Measurements from ENCODE around the gene ARRDC1.
"Not testable (repeated sequence)": the region's sequence is repeated elsewhere in the genome, so short reads cannot be mapped to it uniquely, and the experiment has no call there.

ARRDC1 gene

DNA sequence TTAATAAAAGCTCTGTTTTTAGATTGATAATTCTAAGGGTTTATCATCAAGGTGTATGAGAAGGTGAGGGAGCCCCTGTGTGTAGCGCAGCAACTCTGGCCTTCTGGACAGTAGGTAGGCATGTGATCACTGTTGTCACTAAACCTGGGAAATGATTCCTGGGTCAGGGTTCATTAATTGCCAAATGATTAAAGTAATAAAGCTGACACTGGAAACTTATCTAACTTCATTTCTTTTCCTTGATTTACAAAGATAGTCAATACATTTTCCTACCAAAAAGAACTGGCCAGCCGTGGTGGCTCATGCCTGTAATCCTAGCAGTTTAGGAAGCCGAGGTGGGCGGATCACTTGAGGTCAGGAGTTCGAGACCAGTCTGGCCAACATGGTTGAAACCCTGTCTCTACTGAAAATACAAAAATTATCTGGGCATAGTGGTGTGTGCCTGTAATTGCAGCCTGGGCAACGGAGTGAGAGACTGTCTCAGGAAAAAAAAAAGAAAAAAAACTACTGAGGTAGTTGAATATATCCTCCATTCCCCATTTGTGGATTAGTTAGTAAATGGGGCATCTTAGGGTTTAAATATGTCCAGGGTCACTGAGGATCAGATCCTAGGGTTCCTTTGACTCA lies 15.8 kb downstream of the ARRDC1 start:
- no peaks in the 10 kb centered on the region for H3K36me3 ChIP-seq (ENCODE audit: control insufficient read depth, insufficient read depth, low read length)
- H3K9me3 ChIP-seq (ENCODE audit: control insufficient read depth, low read length) = no peaks in the 10 kb centered on the region
- 81 to 82% methylated on average over 6 of the region's 6 CpGs for WGBS, 2 experiments
- H3K27ac ChIP-seq (ENCODE audit: insufficient read depth, low read depth, low read length, poor library complexity, severe bottlenecking) = no peak overlapping the region
- no peaks in the 10 kb centered on the region for H3K27me3 ChIP-seq (ENCODE audit: control insufficient read depth, insufficient read depth, low read length, poor library complexity, severe bottlenecking)
- H3K4me3 ChIP-seq (ENCODE audit: insufficient read depth, low read depth, low read length) = no peak overlapping the region
- H3K4me1 ChIP-seq (ENCODE audit: control insufficient read depth, insufficient read depth, low read length) = peaks cover 12% of the 10 kb centered on the region

DNA sequence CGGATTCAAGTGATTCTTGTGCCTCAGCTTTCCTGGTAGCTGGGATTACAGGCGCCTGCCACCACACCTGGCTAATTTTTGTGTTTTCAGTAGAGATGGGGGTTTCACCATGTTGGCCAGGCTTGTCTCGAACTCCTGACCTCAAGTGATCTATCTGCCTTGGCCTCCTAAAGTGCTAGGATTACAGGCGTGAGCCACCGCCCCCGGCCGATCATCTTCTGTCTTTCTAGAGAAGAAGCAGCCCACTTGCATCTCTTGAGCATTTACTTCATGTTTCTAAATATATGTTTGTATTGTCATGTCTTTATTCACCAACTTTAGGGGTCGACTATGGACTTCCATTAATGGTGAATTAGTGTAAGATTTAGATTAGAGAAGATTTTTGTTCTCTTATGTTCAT lies 16.7 kb downstream of the ARRDC1 start:
- H3K4me1 ChIP-seq (ENCODE audit: control insufficient read depth, insufficient read depth, low read length) = peaks cover 12% of the 10 kb centered on the region
- H3K9me3 ChIP-seq (ENCODE audit: control insufficient read depth, low read length); H3K27me3 ChIP-seq (ENCODE audit: control insufficient read depth, insufficient read depth, low read length, poor library complexity, severe bottlenecking); H3K36me3 ChIP-seq (ENCODE audit: control insufficient read depth, insufficient read depth, low read length); H3K4me3 ChIP-seq (ENCODE audit: insufficient read depth, low read depth, low read length); H3K27ac ChIP-seq (ENCODE audit: insufficient read depth, low read depth, low read length, poor library complexity, severe bottlenecking): not testable (repeated sequence)
- WGBS, 2 experiments = 93 to 96% methylated on average over 8 of the region's 8 CpGs

DNA sequence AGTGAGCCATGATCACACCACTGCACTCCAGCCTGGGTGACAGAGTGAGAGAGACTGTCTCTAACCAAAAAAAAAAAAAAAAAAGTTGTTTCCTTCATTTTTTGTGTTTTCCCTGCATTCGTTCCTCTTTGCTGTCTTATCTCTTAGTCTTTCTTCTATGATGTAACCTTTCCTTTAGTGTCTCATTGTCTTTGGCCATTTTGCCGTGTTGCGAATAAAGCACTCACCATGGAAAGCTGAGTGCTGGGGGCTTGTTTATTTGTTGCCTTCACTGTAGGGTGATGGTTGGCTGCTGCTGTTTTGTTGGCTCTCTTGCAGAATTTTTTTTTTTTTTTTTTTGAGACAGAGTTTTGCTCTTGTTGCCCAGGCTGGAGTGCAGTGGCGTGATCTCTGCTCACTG lies 21.0 kb downstream of the ARRDC1 start:
- no peaks in the 10 kb centered on the region for H3K27me3 ChIP-seq (ENCODE audit: control insufficient read depth, insufficient read depth, low read length, poor library complexity, severe bottlenecking)
- no peak overlapping the region for H3K27ac ChIP-seq (ENCODE audit: insufficient read depth, low read depth, low read length, poor library complexity, severe bottlenecking)
- H3K36me3 ChIP-seq (ENCODE audit: control insufficient read depth, insufficient read depth, low read length) = no peaks in the 10 kb centered on the region
- H3K9me3 ChIP-seq (ENCODE audit: control insufficient read depth, low read length) = no peaks in the 10 kb centered on the region
- H3K4me3 ChIP-seq (ENCODE audit: insufficient read depth, low read depth, low read length) = no peak overlapping the region
- WGBS, 2 experiments = 92% methylated on average over 4 of the region's 4 CpGs
- H3K4me1 ChIP-seq (ENCODE audit: control insufficient read depth, insufficient read depth, low read length) = no peaks in the 10 kb centered on the region

DNA sequence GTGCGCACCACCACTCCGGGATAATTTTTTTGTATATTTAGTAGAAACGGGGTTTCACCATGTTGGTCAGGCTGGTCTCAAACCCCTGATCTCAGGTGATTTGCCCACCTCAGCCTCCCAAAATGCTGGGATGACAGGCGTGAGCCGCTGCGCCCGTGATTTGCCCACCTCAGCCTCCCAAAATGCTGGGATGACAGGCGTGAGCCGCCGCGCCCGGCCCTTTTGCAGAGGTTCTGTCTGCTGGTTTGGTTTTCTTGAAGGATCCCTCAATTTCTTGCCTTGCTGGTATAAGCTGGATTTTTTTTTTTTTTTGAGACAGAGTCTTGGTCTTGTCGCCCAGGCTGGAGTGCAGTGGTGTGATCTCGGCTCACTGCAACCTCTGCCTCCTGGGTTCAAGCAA lies 21.9 kb downstream of the ARRDC1 start:
- H3K4me3 ChIP-seq (ENCODE audit: insufficient read depth, low read depth, low read length); H3K27ac ChIP-seq (ENCODE audit: insufficient read depth, low read depth, low read length, poor library complexity, severe bottlenecking); H3K36me3 ChIP-seq (ENCODE audit: control insufficient read depth, insufficient read depth, low read length); H3K4me1 ChIP-seq (ENCODE audit: control insufficient read depth, insufficient read depth, low read length); H3K27me3 ChIP-seq (ENCODE audit: control insufficient read depth, insufficient read depth, low read length, poor library complexity, severe bottlenecking); H3K9me3 ChIP-seq (ENCODE audit: control insufficient read depth, low read length): not testable (repeated sequence)
- 96% methylated on average over 12 to 14 of the region's 14 CpGs for WGBS, 2 experiments

DNA sequence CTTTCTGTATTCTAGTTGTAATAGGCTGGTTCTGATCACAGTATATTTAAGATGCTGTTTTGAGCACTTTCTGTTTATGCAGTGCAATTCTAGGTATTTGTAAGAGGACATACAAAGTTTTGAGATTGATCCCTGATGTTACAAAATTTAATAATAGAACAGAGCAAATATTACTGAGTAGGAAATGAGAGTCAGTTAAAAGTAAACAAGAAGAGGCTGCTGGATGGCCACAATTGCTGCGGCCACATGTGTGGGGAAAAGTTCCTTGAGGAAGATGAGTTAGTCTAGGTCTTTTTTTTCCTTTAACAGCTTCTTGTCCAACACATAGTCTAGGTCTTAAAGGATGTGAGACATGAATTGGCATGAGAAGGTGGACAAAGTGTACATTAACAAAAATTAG lies 24.6 kb downstream of the ARRDC1 start:
- Histone ChIP-seq H3K27me3 (ENCODE audit: control insufficient read depth, insufficient read depth, low read length, poor library complexity, severe bottlenecking) (no peaks in the 10 kb centered on the region), H3K9me3 (ENCODE audit: control insufficient read depth, low read length) (no peaks in the 10 kb centered on the region), H3K36me3 (ENCODE audit: control insufficient read depth, insufficient read depth, low read length) (no peaks in the 10 kb centered on the region), H3K4me1 (ENCODE audit: control insufficient read depth, insufficient read depth, low read length) (no peaks in the 10 kb centered on the region), H3K27ac (ENCODE audit: insufficient read depth, low read depth, low read length, poor library complexity, severe bottlenecking) (no peak overlapping the region), H3K4me3 (ENCODE audit: insufficient read depth, low read depth, low read length) (no peak overlapping the region)
- WGBS, 2 experiments = 89% methylated on average over 1 of the region's 1 CpG

DNA sequence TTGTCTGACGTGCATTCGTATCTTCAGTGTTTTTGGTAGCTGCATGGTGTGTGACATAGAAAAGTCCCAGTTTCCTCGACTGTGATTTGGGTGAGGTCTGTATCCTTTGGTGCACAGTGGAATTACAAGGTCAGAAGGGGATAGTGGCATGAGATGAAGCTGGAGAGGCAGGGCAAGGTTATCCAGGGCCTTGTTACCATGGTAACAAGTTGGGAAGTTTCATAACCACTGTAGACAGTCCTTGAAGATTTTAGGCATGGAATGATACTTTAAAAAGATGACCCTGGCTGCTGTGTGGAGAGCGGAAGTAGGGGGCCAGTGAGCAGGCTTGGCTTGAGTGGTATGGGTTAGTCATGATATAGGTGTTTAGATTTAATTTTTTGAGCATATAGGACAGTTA lies 25.2 kb downstream of the ARRDC1 start:
- H3K9me3 ChIP-seq (ENCODE audit: control insufficient read depth, low read length) = no peaks in the 10 kb centered on the region
- no peaks in the 10 kb centered on the region for H3K36me3 ChIP-seq (ENCODE audit: control insufficient read depth, insufficient read depth, low read length)
- 87% methylated on average over 4 of the region's 4 CpGs for WGBS, 2 experiments
- no peaks in the 10 kb centered on the region for H3K4me1 ChIP-seq (ENCODE audit: control insufficient read depth, insufficient read depth, low read length)
- H3K27ac ChIP-seq (ENCODE audit: insufficient read depth, low read depth, low read length, poor library complexity, severe bottlenecking) = no peak overlapping the region
- H3K4me3 ChIP-seq (ENCODE audit: insufficient read depth, low read depth, low read length) = no peak overlapping the region
- H3K27me3 ChIP-seq (ENCODE audit: control insufficient read depth, insufficient read depth, low read length, poor library complexity, severe bottlenecking) = no peaks in the 10 kb centered on the region

DNA sequence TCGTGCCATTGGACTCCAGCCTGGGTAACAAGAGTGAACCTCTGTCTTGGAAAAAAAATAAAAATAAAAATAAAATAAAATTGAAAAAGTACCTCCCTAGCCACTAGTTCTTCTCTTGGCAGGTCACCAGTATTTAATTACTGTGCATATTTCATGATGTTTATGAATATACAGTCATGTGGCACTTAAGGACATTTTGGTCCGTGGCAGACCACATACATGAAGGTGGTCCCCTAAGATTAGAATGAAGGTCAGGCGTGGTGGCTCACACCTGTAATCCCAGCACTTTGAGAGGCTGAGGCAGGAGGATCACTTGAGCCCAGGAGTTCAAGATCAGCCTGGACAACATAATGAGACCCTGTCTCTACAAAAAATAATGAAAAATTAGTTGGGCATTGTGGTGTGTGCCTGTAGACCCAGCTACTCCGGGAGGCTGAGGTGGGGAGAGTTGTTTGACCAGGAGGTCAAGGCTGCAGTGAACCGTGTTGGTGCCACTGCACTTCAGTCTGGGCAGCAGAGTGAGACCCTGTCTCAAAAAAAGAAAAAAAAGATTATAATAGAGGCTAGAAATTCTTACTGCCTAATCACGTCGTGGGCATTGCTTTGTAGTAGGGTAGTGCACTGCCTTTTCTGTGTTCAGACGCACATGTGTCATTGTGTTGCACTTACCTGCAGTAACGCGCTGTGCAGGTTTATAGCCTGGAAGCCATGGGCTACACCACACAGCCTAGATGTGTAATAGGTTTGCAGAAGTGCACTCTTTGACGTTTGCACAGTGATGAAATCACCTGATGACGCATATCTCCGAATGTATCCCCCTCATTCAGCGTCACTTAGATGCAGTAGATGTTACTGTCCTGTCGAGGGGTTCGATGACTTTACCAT lies 26.1 kb downstream of the ARRDC1 start:
- Histone ChIP-seq H3K27ac (ENCODE audit: insufficient read depth, low read depth, low read length, poor library complexity, severe bottlenecking) (no peak overlapping the region), H3K9me3 (ENCODE audit: control insufficient read depth, low read length) (no peaks in the 10 kb centered on the region), H3K4me3 (ENCODE audit: insufficient read depth, low read depth, low read length) (no peak overlapping the region), H3K27me3 (ENCODE audit: control insufficient read depth, insufficient read depth, low read length, poor library complexity, severe bottlenecking) (no peaks in the 10 kb centered on the region), H3K4me1 (ENCODE audit: control insufficient read depth, insufficient read depth, low read length) (no peaks in the 10 kb centered on the region), H3K36me3 (ENCODE audit: control insufficient read depth, insufficient read depth, low read length) (no peaks in the 10 kb centered on the region)
- 94 to 95% methylated on average over 16 of the region's 16 CpGs for WGBS, 2 experiments

DNA sequence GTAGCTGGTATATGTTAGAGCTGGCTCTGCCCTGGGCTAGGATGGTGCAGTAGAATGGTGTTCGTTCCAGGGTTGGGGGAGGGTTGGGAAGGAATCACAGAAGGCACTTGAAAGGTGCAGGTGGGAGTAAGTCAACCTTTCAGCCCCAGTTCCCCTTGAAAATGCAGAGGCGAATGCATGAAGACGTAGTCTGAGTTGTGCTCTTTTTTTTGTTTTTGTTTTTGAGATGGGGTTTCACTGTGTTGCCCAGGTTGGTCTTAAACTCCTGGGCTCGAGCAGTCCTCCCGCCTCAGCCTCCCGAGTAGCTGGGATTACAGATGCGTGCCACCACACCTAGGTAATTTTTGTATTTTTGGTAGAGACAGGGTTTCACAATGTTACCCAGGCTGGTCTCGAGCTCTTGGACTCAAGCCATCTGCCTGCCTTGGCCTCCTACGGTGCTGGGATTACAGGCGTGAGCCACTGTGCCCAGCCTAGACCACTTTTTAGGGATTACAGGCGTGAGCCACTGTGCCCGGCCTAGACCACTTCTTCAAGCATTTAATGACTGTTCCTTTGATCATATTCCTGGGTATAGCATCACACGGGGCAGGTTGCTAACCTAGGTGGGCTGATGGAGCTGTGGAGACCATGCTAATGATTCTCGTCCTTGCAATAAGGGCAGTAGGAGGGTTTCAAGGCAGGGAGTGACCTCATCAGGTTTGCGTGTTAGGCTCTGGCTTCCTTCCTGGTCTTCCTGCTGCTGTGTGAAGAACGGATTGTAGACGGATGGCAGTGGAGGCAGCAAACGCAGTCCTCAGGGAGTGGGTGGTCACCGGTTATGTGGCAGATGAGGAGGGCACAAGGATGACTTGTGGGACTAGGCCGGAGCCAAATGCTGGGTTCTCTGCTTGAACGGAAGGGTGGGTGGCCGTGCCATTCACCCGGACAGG lies 27.0 kb downstream of the ARRDC1 start:
- WGBS, 2 experiments = 92 to 93% methylated on average over 23 of the region's 23 CpGs

DNA sequence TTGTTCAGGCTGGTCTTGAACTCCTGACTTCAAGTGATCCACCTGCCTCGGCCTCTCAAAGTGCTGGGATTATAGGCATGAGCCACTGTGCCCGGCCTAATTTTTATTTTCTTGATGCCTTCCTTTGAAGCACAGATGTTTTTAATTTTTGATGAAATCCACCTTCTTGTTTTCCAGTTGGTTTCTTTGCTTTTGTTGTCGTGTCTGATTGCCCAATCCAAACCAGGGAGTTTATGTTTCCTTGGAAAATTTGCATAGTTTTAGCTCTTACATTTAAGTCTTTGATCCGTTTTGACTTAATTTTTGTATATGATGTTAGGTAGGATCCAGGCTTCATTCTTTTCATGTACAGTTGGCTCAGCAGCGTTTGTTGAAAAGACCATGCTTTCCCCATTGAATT lies 28.5 kb downstream of the ARRDC1 start:
- H3K4me3 ChIP-seq (ENCODE audit: insufficient read depth, low read depth, low read length) = no peak overlapping the region
- no peaks in the 10 kb centered on the region for H3K4me1 ChIP-seq (ENCODE audit: control insufficient read depth, insufficient read depth, low read length)
- 92 to 93% methylated on average over 5 of the region's 5 CpGs for WGBS, 2 experiments
- no peaks in the 10 kb centered on the region for H3K27me3 ChIP-seq (ENCODE audit: control insufficient read depth, insufficient read depth, low read length, poor library complexity, severe bottlenecking)
- no peak overlapping the region for H3K27ac ChIP-seq (ENCODE audit: insufficient read depth, low read depth, low read length, poor library complexity, severe bottlenecking)
- no peaks in the 10 kb centered on the region for H3K36me3 ChIP-seq (ENCODE audit: control insufficient read depth, insufficient read depth, low read length)
- no peaks in the 10 kb centered on the region for H3K9me3 ChIP-seq (ENCODE audit: control insufficient read depth, low read length)

More for the DNA sequence above, 27.0 kb downstream of the ARRDC1 start:
- Histone ChIP-seq H3K4me3 (ENCODE audit: insufficient read depth, low read depth, low read length) (no peak overlapping the region), H3K4me1 (ENCODE audit: control insufficient read depth, insufficient read depth, low read length) (no peaks in the 10 kb centered on the region), H3K36me3 (ENCODE audit: control insufficient read depth, insufficient read depth, low read length) (no peaks in the 10 kb centered on the region), H3K9me3 (ENCODE audit: control insufficient read depth, low read length) (no peaks in the 10 kb centered on the region), H3K27ac (ENCODE audit: insufficient read depth, low read depth, low read length, poor library complexity, severe bottlenecking) (no peak overlapping the region), H3K27me3 (ENCODE audit: control insufficient read depth, insufficient read depth, low read length, poor library complexity, severe bottlenecking) (no peaks in the 10 kb centered on the region)

DNA sequence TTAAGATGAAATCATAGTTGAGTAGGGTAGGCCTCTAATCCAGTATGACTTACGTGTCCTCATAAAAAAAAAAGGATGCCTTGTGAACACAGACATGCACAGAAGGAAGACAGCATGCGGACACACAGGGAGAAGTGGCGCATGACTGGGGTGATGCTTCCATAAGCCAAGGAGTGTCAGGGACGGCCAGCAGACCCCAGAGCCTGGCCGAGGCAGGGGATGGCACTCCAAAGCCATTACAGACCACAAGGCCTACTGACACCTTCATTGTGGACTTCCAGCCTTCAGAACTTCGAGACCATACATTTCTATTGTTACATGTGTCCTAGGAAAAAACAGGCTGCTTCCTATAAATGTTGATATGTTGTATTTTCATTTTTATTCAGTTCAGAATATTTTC lies 33.2 kb downstream of the ARRDC1 start:
- H3K4me1 ChIP-seq (ENCODE audit: control insufficient read depth, insufficient read depth, low read length) = no peaks in the 10 kb centered on the region
- H3K36me3 ChIP-seq (ENCODE audit: control insufficient read depth, insufficient read depth, low read length) = no peaks in the 10 kb centered on the region
- no peaks in the 10 kb centered on the region for H3K27me3 ChIP-seq (ENCODE audit: control insufficient read depth, insufficient read depth, low read length, poor library complexity, severe bottlenecking)
- no peaks in the 10 kb centered on the region for H3K9me3 ChIP-seq (ENCODE audit: control insufficient read depth, low read length)
- no peak overlapping the region for H3K4me3 ChIP-seq (ENCODE audit: insufficient read depth, low read depth, low read length)
- WGBS, 2 experiments = 94 to 97% methylated on average over 6 of the region's 6 CpGs
- no peak overlapping the region for H3K27ac ChIP-seq (ENCODE audit: insufficient read depth, low read depth, low read length, poor library complexity, severe bottlenecking)
